ENCODE measurements around the gene GBX2. TPM values are rescaled to one million over a fixed set of nuclear protein-coding genes. Genes with fewer than 3 reads are reported as not detected.

GBX2 gene
- total RNA-seq, 1 experiment from 2014 or later: 0.31 TPM

- H4K20me1 ChIP-seq (ENCODE audit: control insufficient read depth, insufficient read depth, insufficient read length): no peaks in the 10 kb centered on the region
- DNase-seq: no peak
- Mint-ChIP-seq H3K27me3 (ENCODE audit: low read depth) (peaks cover 98% of the 10 kb centered on the region), H3K4me3 (no peak overlapping the region), H3K4me1 (peaks cover 22 to 23% of the 10 kb centered on the region in 2 experiments), H3K36me3 (ENCODE audit: insufficient read depth in 1 of 3, low read depth in 3 of 3) (peaks cover 0 to 8% (median 0%) of the 10 kb centered on the region in 3 experiments; a peak in 2 of 7 replicates), H3K9me3 (peaks cover 16 to 17% of the 10 kb centered on the region in 2 experiments), H3K27ac (no peak overlapping the region)
- H3K56ac ChIP-seq (ENCODE audit: insufficient read length, low read depth, low read length): no peak overlapping the region
- no peak overlapping the region for H2BK120ac ChIP-seq (ENCODE audit: low read depth, low read length, poor library complexity, severe bottlenecking)
- no peak overlapping the region for H3K9ac ChIP-seq (ENCODE audit: extremely low read depth, insufficient read length, low read length)
- no peak overlapping the region for H2BK5ac ChIP-seq (ENCODE audit: insufficient read length, low read length)
- H3K23ac ChIP-seq (ENCODE audit: insufficient read length, low read depth, low read length): no peak overlapping the region
- no peak overlapping the region for H2BK15ac ChIP-seq (ENCODE audit: low read depth, low read length)
- H4K5ac ChIP-seq (ENCODE audit: insufficient read length, low read depth, low read length): no peak overlapping the region
- peaks cover 2% of the 10 kb centered on the region; the same call in 1 of the 2 replicates for H3K4me1 ChIP-seq (ENCODE audit: insufficient read depth, low read length)
- H2AK5ac ChIP-seq (ENCODE audit: insufficient read length, low read length): no peak overlapping the region
- H2BK12ac ChIP-seq (ENCODE audit: insufficient read length, low read depth, low read length): no peak overlapping the region
- no peak overlapping the region for H3K27ac ChIP-seq (ENCODE audit: insufficient read length, low read depth, low read length)
- H2AFZ ChIP-seq (ENCODE audit: low read length): no peak overlapping the region
- peaks cover 28% of the 10 kb centered on the region; the same call in 1 of the 2 replicates for H3K27me3 ChIP-seq (ENCODE audit: insufficient read depth, low read length)
- H4K91ac ChIP-seq (ENCODE audit: insufficient read length, low read depth, low read length): no peak overlapping the region
- H3K79me2 ChIP-seq (ENCODE audit: insufficient read depth, low read length): no peaks in the 10 kb centered on the region
- H4K8ac ChIP-seq (replicated peaks; ENCODE audit: insufficient read length, low read depth, low read length): no peak overlapping the region
- H3K18ac ChIP-seq (ENCODE audit: insufficient read length, low read depth, low read length): no peak overlapping the region
- H3K9me3 ChIP-seq (ENCODE audit: control insufficient read depth, low read depth, low read length): no peaks in the 10 kb centered on the region
- no CpG with 5 or more reads among the region's 16 CpGs for WGBS (ENCODE audit: extremely low coverage, insufficient read length, low lambda C conversion rate)
- H3T11ph ChIP-seq (ENCODE audit: low read length): no peak overlapping the region
- TF ChIP-seq CTCF (conservative IDR thresholded peaks at IDR 0.05): no peak
- H3K4ac ChIP-seq (ENCODE audit: low read depth, low read length): no peak overlapping the region
- H3K14ac ChIP-seq (ENCODE audit: insufficient read depth, low read length): no peak overlapping the region
- no peak overlapping the region for H3K4me2 ChIP-seq (ENCODE audit: insufficient read depth, insufficient read length, low read length)
- no peak overlapping the region for H2BK20ac ChIP-seq (ENCODE audit: low read depth, low read length, poor library complexity, severe bottlenecking)
- peaks cover 6% of the 10 kb centered on the region for H3K23me2 ChIP-seq (ENCODE audit: insufficient read length, low read depth, low read length, poor library complexity, severe bottlenecking)
- H3K79me1 ChIP-seq (ENCODE audit: insufficient read depth, low read depth, low read length, poor library complexity, severe bottlenecking): no peaks in the 10 kb centered on the region
Observed at GRCh38 chr2:236156095-236156859, 11.9 kb downstream of the GBX2 start.
